GM23248 (cell line): ENCODE measurements around the gene CBY2. TPM values are rescaled to one million over a fixed set of nuclear protein-coding genes. Genes with fewer than 3 reads are reported as not detected.
A peak's percentile ranks its signal among the peaks of the same experiment; 100 is the strongest.

Experiments
- DNase-seq: peaks from one replicate; pipeline ENCODE4 v3.0.0-alpha.2; 2015
- H2AFZ ChIP-seq: fragments of 200-600 bp; sonication (generic); 2 replicates; pipeline ENCODE4 v1.6.1; 2016; ENCODE audit warnings: antibody characterized with exemption
- H3F3A ChIP-seq: fragments of 200-600 bp; sonication (generic); 2 replicates; pipeline ENCODE4 v1.6.1; 2016; ENCODE audit warnings: mild to moderate bottlenecking, antibody characterized with exemption, mixed run types; ENCODE audit not compliant: insufficient read depth
- H3K27ac ChIP-seq: fragments of 200-600 bp; sonication (generic); 2 replicates; pipeline ENCODE4 v1.5.1; 2016; ENCODE audit warnings: mild to moderate bottlenecking
- H3K27me3 ChIP-seq: fragments of 200-600 bp; sonication (generic); replicated peaks from 2 replicates; pipeline ENCODE4 v1.6.1; 2016; ENCODE audit warnings: mild to moderate bottlenecking; ENCODE audit not compliant: insufficient read depth
- H3K36me3 ChIP-seq: fragments of 200-600 bp; sonication (generic); 2 replicates; pipeline ENCODE4 v1.6.1; 2016; ENCODE audit warnings: low read depth, mild to moderate bottlenecking
- H3K4me1 ChIP-seq: fragments of 200-600 bp; sonication (generic); 2 replicates; pipeline ENCODE4 v1.6.1; 2016; ENCODE audit warnings: mild to moderate bottlenecking; ENCODE audit not compliant: insufficient read depth
- H3K4me2 ChIP-seq: fragments of 200-600 bp; sonication (generic); one replicate; pipeline ENCODE4 v1.6.1; 2016; ENCODE audit warnings: mild to moderate bottlenecking; ENCODE audit not compliant: unreplicated experiment
- H3K4me3 ChIP-seq: fragments of 200-600 bp; sonication (generic); 2 replicates; pipeline ENCODE4 v1.5.1; 2016; ENCODE audit warnings: mild to moderate bottlenecking
- H3K79me2 ChIP-seq: fragments of 200-600 bp; sonication (generic); 2 replicates; pipeline ENCODE4 v1.6.1; 2016; ENCODE audit warnings: mild to moderate bottlenecking; ENCODE audit not compliant: insufficient read depth
- H3K9ac ChIP-seq: fragments of 200-600 bp; sonication (generic); 2 replicates; pipeline ENCODE4 v1.6.1; 2016; ENCODE audit warnings: mild to moderate bottlenecking
- H3K9me2 ChIP-seq: fragments of 200-600 bp; sonication (generic); 2 replicates; pipeline ENCODE4 v1.6.1; 2016; ENCODE audit warnings: mixed run types, mild to moderate bottlenecking, moderate library complexity; ENCODE audit not compliant: insufficient read depth
- H3K9me3 ChIP-seq: fragments of 200-600 bp; sonication (generic); one replicate; pipeline ENCODE4 v1.6.1; 2017; ENCODE audit warnings: low read depth
- H4K20me1 ChIP-seq: fragments of 200-600 bp; sonication (generic); 2 replicates; pipeline ENCODE4 v1.6.0; 2016; ENCODE audit not compliant: insufficient read depth
- EZH2 ChIP-seq: fragments of 200-600 bp; sonication (generic); IDR thresholded peaks from 2 replicates; pipeline ENCODE4 v1.6.1; 2018; ENCODE audit warnings: antibody characterized with exemption, mild to moderate bottlenecking; ENCODE audit not compliant: insufficient read depth, poor library complexity, severe bottlenecking
- EZH2phosphoT487 ChIP-seq: fragments of 200-600 bp; sonication (generic); IDR thresholded peaks from 2 replicates; pipeline ENCODE4 v1.6.1; 2018; ENCODE audit warnings: antibody characterized with exemption, moderate library complexity, mild to moderate bottlenecking, low read depth; ENCODE audit not compliant: insufficient read depth
- WGBS, 2 experiments: methylation state at CpG; one replicate each; pipeline ENCODE4 v1.1.6; 2015 to 2017; ENCODE audit warnings: low lambda C conversion rate in 2 of 2, low coverage in 1 of 2; ENCODE audit errors: missing lambda C conversion rate in 2 of 2; 5-methylcytosine and 5-hydroxymethylcytosine counted together
- in situ Hi-C: fragments of 300-500 bp; cut with MboI; formaldehyde crosslinking; loops from 2 replicates; pipeline ENCODE4 v1.15.0; 2020
- polyA plus RNA-seq: library from polyadenylated mRNA; unstranded; fragments of >200 nt; fragmentation: Nextera tagmentation; extraction: Ambion mirVana; gene quantifications from 2 replicates; pipeline ENCODE4 v1.2.1, GENCODE V29; 2016
- total RNA-seq: library from RNA; depleted of rRNA; stranded (reverse); fragments of >200 nt; shearing (Covaris generic); gene quantifications from 2 replicates; pipeline ENCODE4 v1.2.3, GENCODE V29; 2014

The CBY2 gene
- total and polyA plus RNA-seq, 2 experiments from 2014 or later, result not detected

DNA sequence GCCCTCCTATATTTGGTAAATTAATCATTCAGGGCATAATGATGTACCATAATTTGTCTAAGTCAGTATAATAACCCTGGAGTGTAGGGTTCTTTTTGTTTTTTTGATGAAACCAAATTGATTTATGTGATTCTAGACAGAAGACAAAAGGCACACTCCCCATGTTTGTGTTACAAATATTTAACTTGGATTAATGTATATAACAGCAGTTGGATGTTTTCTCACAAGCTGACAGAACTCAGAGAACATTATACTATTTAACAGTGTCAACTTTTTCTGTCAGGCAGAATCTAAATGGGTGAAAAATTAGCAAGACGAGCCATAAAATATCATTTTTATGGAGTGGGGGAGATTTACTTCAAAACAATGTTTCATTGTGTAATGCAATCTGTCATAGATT lies 15.2 kb downstream of the CBY2 start:
- H3F3A ChIP-seq, result no peaks in the 10 kb centered on the region
- no peaks in the 10 kb centered on the region for H3K9me2 ChIP-seq
- no peaks in the 10 kb centered on the region for H3K9me3 ChIP-seq
- H3K27ac ChIP-seq, result no peak overlapping the region
- H2AFZ ChIP-seq, result no peak overlapping the region
- H3K36me3 ChIP-seq, result no peaks in the 10 kb centered on the region
- WGBS, 2 experiments, result 40 to 42% methylated on average over 1 of the region's 1 CpG
- no peaks in the 10 kb centered on the region for H4K20me1 ChIP-seq
- no peaks in the 10 kb centered on the region for H3K4me1 ChIP-seq
- H3K79me2 ChIP-seq, result no peaks in the 10 kb centered on the region
- H3K9ac ChIP-seq, result no peak overlapping the region
- no peak for DNase-seq
- in situ Hi-C loops, result no loop called here
- H3K27me3 ChIP-seq, result peaks cover 16% of the 10 kb centered on the region; the same call in 1 of the 2 replicates
- H3K4me3 ChIP-seq, result no peak overlapping the region
- H3K4me2 ChIP-seq, result no peak overlapping the region
- no peak for TF ChIP-seq EZH2
- no peak for TF ChIP-seq EZH2phosphoT487

DNA sequence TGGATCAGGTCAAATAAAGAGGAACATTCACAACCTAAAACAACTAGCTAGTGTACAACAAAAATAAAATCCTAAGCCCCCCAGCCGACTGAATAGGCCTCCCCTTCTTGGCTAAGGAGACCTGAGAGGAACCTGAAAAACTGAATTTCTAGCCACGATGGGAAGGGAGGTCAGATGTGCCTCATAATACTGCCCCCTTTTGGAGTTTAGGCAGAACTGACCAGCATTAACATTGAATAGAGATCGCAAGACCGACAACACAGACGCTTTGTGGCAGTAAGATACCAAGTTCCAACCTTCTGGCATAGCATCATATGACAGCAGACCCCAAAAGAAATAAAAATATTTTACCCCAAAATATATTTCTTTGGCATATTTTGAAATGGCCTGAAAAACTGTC lies 15.9 kb downstream of the CBY2 start:
- no peaks in the 10 kb centered on the region for H3K9me3 ChIP-seq
- TF ChIP-seq EZH2phosphoT487, result no peak
- TF ChIP-seq EZH2, result no peak
- no peak overlapping the region for H3K9ac ChIP-seq
- 49 to 53% methylated on average over 5 of the region's 5 CpGs for WGBS, 2 experiments
- no peak overlapping the region for H3K4me2 ChIP-seq
- H2AFZ ChIP-seq, result no peak overlapping the region
- no peak overlapping the region for H3K27ac ChIP-seq
- H3K36me3 ChIP-seq, result no peaks in the 10 kb centered on the region
- peak; percentile 64 for DNase-seq
- H3K9me2 ChIP-seq, result no peaks in the 10 kb centered on the region
- H3K79me2 ChIP-seq, result no peaks in the 10 kb centered on the region
- no peaks in the 10 kb centered on the region for H3F3A ChIP-seq
- H3K27me3 ChIP-seq, result peaks cover 16% of the 10 kb centered on the region; the same call in 1 of the 2 replicates
- no peak overlapping the region for H3K4me3 ChIP-seq
- in situ Hi-C loops, result no loop called here
- no peaks in the 10 kb centered on the region for H3K4me1 ChIP-seq
- no peaks in the 10 kb centered on the region for H4K20me1 ChIP-seq

GRCh38 chr13:45718992-45719391 lies 16.9 kb downstream of the CBY2 start:
- TF ChIP-seq EZH2phosphoT487 (no peak), EZH2 (no peak)

DNA sequence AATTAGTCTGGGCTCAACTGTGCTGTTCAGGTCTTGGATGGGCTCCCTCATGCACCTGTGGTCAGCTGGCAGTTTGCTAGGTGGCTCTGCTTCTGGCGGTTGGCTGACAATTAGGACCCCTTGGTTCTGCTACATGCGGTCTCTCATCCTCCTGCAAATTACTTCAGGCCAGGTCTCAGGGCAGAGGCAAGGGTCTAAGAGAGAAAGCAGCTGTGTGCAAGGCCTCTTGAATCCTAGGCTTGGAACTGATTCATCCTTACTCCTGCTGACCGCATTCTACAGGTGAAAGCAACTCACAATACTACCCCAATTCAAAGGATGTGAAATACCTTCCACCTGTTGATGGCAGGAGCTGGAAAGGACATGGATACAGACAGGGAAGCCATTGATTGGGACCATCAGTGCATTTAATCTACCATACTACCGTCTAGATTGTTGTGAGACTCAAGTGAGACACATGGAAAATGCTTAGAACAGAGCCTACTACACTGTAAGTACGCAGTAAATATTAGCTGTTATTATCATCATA lies 19.1 kb downstream of the CBY2 start:
- WGBS, 2 experiments, result 41 to 53% methylated on average over 5 of the region's 5 CpGs

More at GRCh38 chr13:45718992-45719391, 16.9 kb downstream of the CBY2 start:
- no peaks in the 10 kb centered on the region for H3K9me2 ChIP-seq
- no peak overlapping the region for H3K4me3 ChIP-seq
- no peaks in the 10 kb centered on the region for H3K79me2 ChIP-seq
- peak; percentile 8 for DNase-seq
- no peak overlapping the region for H3K27ac ChIP-seq
- H3K36me3 ChIP-seq, result no peaks in the 10 kb centered on the region
- H4K20me1 ChIP-seq, result no peaks in the 10 kb centered on the region
- H3K4me1 ChIP-seq, result no peaks in the 10 kb centered on the region
- no peaks in the 10 kb centered on the region for H3K9me3 ChIP-seq
- in situ Hi-C loops, result no loop called here
- no peak overlapping the region for H2AFZ ChIP-seq
- no peak overlapping the region for H3K4me2 ChIP-seq
- no peaks in the 10 kb centered on the region for H3F3A ChIP-seq
- 67 to 76% methylated on average over 1 of the region's 1 CpG for WGBS, 2 experiments
- H3K27me3 ChIP-seq, result peaks cover 18% of the 10 kb centered on the region
- no peak overlapping the region for H3K9ac ChIP-seq

More for the DNA sequence above, 19.1 kb downstream of the CBY2 start:
- no peak overlapping the region for H3K4me2 ChIP-seq
- H3F3A ChIP-seq, result no peaks in the 10 kb centered on the region
- no peak overlapping the region for H3K9ac ChIP-seq
- no peaks in the 10 kb centered on the region for H3K9me2 ChIP-seq
- H3K4me3 ChIP-seq, result no peak overlapping the region
- no peak for DNase-seq
- TF ChIP-seq EZH2phosphoT487 (no peak), EZH2 (no peak)
- H2AFZ ChIP-seq, result no peak overlapping the region
- no peaks in the 10 kb centered on the region for H3K9me3 ChIP-seq
- in situ Hi-C loops, result no loop called here
- H3K27ac ChIP-seq, result no peak overlapping the region
- H3K4me1 ChIP-seq, result no peaks in the 10 kb centered on the region
- no peaks in the 10 kb centered on the region for H3K79me2 ChIP-seq
- H4K20me1 ChIP-seq, result no peaks in the 10 kb centered on the region
- H3K27me3 ChIP-seq, result peaks cover 36% of the 10 kb centered on the region
- no peaks in the 10 kb centered on the region for H3K36me3 ChIP-seq
